NCI-H510A treated with DMSO at 0.1 percent for 48 hours (cell line): ENCODE data around the gene PLTP.
A peak's percentile ranks its signal among the peaks of the same experiment; 100 is the strongest.
"Not testable (repeated sequence)": the region's sequence is repeated elsewhere in the genome, so short reads cannot be mapped to it uniquely, and the experiment has no call there.

ENCODE experiments used
- DNase-seq: peaks from one replicate; lab custom pipeline; 2025; lab: John Stamatoyannopoulos, UW

The PLTP gene

DNA sequence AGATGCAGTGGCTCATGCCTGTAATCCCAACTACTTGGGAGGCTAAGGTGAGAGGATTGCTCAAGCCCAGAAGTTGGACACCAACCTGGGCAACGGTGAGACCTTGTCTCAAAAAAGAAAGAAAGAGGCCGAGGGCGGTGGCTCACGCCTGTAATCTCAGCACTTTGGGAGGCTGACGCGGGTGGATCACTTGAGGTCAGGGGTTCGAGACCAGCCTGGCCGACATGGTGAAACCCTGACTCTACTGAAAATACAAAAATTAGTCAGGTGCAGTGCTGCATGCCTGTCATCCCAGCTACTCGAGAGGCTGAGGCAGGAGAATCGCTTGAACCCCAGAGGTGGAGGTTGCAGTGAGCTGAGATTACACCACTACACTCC lies 37.9 kb downstream of the PLTP start:
- DNase-seq, result not testable (repeated sequence)

DNA sequence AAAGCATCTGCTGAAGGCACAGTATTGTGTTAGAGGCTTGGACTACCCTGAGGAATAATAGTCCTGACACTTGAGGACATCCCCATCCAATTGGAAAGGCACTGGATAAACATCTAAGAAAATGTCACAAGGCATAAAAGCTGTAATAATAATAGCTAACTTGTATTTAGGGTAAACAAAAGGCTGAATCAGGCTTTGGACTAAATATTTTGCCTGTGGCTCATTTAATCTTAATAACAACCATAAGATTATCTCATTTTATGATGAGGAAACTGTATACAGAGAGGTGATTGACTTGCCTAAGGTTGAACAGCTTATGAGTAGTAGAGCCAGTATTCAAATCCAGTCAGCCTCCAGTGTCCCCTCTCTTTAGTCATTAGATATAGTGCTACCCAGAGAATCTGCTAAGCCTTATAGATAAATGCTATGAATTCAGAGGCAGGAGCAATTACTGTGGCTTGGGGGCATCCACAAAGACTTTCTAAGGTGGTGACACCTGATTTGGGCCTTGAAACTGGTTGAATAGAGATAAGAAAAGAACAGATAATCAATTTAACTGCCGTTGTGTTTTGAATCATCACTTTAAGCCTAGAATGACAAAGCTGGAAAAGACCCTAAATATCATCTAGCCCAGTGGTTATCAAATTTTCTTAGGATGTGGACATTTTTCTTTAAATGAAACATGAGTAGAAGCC lies 38.4 kb downstream of the PLTP start:
- no peak for DNase-seq

DNA sequence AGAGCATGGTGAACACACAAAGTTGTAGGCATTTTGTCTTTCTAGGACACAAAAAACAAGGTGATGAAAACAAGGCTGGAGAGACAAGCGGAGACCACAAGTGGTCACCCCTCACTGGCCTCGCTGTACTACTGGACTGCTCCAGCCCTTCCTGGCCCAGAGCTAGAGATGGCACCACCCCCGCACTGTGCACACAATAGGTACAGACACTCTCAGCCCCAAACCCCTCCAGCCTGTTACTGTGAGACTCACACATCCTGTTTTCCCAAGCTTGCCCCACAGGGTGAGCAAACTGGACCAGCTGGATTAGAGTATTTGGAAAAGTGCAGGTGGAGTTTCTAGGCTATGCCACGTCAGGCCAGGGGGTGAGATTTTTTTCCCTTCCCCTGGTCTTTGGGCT lies 39.3 kb downstream of the PLTP start:
- peak; percentile 10 for DNase-seq

DNA sequence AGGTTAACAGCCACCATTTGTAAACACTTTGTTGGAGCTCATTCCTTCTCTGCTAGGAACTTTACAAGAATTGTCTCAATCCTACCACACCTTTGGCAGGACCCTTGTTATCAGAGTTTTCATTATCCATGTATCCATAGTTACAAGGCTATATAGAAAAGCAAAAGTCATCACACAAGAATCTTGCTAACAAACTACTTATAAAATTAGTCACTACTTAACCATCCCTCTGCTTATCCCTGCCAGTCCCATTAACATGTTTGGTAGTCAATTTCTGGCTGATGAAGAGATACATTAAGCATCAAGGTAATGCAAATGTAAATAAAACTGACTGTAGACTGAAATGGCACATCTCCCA lies 44.2 kb downstream of the PLTP start:
- DNase-seq, result no peak

DNA sequence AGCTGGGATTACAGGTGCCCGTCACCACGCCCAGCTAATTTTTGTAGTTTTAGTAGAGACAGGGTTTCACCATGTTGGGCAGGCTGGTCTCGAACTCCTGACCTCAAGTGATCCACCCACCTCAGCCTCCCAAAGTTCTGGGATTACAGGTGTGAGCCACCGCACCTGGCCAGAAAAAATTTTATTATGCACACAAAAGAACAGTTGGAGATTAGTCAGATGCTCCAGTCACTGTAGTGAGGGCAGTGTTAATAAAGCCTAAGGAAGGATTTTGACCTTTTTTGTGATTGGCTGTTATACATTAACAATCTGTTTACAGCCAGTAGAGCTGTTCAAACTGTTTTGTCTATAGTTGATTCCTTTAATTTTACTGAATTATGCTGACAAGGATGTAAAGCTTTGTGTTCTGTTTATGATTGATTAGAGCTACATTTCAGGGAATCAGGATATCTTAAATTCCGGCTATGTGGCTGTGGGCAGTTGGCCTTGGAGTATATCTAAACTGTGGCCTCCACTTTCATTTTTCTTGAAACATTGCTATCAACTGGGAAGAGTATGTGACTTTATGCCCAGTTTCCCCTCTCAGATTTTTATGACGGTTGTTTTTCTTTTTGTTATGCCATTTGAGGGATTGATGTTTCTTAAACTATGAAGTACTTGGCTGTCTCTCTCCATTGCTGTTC lies 44.7 kb downstream of the PLTP start:
- DNase-seq, result no peak

DNA sequence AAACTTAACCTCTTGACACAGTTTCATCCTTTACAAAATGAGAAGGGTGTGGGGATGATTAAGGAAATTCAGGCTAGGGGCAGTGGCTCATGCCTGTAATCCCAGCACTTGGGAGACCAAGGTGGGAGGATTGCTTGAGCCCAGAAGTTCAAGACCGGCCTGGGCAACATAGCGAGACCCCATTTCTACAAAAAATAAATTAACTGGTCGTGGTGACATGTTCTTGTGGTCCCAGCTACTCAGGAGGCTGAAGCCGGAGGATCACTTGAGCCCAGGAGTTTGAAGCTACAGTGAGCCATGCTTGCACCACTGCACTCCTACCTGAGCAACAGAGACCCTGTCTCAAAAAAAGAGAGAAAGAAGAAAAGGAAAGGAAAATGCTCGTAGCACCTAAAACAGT lies 45.5 kb downstream of the PLTP start:
- DNase-seq, result no peak

DNA sequence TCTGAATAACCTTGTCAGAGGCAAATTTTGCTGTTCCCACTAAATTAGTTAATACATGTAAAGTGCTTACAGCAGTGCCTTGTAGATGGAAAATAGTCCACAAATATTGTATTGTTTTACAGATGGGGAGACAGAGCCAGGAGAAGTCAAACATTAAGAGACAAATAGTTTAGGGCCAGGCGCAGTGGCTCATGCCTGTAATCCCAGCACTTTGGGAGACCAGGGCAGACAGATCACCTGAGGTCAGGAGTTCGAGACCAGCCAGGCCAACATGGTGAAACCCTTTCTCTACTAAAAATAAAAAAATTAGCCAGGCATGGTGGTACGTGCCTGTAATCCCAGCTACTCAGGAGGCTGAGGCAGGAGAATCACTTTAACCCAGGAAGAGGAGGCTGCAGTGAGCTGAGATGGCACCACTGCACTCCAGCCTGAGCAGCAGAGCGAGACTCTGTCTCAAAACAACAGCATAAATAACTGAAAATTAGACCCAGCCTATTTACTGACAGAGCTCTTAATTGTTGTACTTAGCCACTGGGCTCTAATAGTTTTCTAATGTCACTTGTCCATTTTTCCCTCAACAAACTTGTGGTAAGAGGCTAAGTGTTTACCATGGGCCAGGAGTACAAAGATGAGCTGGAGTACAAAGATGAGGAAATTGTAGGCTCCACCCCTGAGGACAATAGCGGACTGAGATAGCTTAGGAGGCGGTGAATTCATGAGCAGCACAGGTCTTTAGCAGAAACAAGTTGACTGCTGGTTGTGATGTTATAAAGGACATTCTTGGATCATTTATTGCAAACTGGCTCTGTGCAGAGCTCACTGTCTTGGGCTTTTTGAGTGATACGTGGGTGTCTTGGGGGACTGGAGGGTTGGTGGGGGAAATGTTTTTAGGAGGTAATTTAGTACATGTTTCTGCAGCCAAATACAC lies 48.1 kb downstream of the PLTP start:
- peak; percentile 71 for DNase-seq

DNA sequence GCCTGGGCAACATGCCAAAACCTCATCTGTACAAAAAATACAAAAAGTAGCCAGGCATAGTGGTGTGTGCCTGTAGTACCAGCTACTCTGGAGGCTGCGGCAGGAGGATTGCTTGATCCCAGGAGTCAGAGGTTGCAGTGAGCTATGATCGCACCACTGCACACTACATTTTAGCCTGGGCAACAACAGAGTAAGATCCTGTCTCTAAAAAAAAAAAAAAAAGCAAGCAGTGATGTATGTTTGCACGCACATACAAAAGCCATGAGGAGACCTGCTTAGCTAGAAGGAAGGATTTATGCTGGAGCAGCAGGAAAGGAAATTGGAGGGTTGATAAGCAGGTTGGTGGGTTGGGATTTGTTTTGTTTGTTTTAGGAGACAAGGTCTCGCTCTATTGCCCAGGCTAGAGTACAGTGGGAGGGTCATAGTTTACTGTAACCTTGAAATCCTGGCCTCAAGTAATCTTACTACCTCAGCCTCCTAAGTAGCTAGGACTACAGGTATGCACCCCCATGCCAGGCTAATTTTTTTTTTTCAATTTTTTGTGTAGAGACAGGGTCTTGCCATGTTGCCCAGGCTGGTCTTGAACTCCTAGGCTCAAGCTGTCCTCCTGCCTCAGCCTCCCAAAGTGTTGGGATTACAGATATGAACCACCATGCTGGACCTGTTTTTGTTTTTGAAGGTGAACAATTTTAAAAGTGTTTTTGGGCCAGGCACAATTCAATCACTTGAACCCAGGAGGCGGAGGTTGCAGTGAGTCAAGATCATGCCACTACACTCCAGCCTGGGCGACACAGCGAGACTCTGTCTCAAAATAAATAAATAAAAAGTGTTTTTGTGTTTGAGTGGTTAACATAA lies 50.5 kb downstream of the PLTP start:
- DNase-seq, result peak; percentile 81

DNA sequence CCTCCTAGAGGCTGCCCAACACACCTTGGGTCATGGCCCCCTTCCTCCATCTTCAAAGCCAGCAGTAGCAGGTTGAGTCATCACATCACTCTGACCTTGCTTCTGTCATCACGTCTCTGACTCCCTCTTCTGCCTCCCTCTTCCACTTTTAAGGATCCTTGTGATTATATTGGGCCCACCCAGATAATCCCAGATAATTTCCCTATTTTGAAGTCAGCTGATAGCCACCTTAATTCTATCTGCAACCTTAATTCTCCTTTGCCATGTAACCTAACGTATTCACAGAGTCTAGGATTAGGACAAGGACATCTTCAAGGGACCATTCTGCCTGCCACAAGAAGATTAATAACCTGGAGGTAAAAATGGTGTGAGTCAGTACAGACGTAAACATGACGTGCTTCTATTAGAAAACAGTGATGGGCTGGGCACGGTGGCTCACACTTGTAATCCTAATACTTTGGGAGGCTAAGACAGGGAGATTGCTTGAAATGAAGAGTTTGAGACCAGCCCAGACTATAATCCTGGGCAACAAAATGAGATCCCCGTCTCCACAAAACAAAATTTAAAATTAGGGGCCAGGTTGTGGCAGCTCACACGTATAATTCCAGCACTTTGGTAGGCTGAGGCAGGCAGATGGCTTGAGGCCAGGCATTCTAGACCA lies 51.3 kb downstream of the PLTP start:
- DNase-seq, result no peak

DNA sequence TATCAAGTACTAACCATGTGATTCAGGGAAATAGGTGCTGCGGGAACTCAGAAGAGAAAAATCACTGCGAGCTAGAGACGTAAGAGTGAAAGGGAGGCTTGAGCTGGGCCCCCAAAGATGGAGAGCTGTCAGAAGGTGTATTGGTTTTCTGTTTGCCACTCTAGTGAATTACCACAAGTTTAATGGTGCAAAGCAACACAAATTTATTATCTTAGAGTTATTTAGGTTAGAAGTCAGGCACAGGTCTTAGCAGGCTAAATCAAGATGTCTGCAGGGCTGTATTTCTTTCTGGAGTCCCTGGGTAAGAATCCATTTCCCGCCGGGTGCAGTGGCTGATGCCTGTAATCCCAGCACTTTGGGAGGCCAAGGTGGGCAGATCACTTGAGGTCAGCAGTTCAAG lies 52.0 kb downstream of the PLTP start:
- no peak for DNase-seq

DNA sequence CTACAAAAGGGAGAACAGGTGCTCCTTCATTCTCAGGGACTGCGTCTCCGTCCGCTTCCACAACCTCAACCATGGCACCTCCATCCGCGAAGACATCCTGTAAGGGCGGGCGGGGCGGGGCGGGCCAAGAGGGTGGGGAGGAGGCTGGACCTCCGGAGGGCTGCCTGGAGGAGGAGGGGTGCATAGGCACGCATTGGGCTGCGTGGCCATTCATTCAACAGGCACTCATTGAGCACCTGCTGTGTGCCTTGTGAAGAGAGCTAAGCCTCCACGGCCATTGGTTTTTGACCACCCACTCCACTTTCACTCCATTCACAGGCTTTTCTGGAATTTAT lies 54.1 kb downstream of the PLTP start:
- DNase-seq, result no peak

DNA sequence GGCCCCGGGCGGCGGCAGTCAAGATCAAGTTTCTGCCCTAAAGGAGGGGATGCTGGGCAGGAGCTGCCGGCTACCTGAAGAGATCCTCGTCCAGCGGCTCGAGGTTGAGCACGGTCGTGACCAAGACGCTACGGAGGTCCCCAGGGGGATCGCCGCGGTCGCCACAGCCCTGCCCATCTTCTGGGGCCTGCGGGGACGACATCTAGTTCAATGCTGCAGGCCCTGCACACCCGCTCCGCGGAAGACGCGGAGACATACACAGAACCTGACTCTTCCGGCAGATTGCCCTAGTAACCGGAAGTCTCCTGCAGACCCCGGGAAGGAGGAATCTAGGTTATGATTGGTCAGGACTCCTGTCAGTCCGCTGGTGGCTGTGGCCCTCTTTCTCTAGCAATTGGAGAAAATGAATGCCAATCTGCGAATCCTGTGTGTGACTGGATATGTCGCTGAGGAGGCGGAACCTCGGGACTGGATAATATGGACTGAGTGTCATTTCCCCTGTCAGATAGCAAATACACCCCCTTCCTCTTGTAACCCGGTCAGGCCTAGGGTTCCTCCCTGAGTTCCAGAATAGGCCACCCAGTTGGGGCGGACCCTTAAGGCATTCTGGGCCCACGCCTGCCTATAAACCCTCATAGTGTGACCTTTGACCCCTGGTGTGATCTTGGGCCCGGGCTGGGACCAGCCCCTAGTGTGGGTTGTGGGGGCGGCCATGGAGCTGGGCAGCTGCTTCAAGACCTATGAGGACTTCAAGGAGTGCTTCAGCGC lies 54.7 kb downstream of the PLTP start, which contains the start of the genes ACOT8 and ZSWIM3:
TSS of gene ACOT8 (minus strand) at position 279 of the 768 bp plus-strand sequence. CDS start at position 202, 77 bp downstream.
TSS of gene ZSWIM3 (plus strand) at position 501 of the 768 bp plus-strand sequence. CDS start at position 713, 212 bp downstream.
- peak; percentile 98 for DNase-seq

DNA sequence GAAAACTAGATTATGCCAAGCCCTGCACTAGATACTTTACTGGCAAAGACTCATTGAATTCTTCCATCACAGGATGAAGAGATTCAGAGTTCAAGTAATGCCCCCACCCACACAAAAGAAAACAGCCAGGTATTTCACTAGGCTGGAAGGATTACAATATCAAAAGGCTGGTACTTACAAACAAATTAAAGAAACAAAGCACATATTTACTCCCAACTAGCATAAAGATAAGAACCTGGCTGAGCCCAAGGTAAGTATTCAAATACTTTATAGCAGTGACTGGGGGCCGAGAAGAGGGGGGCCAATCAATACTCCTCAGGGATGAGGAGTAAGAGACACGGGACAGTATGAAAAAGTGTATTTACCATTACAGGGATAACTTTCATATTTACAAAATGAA lies 58.5 kb downstream of the PLTP start:
- no peak for DNase-seq

DNA sequence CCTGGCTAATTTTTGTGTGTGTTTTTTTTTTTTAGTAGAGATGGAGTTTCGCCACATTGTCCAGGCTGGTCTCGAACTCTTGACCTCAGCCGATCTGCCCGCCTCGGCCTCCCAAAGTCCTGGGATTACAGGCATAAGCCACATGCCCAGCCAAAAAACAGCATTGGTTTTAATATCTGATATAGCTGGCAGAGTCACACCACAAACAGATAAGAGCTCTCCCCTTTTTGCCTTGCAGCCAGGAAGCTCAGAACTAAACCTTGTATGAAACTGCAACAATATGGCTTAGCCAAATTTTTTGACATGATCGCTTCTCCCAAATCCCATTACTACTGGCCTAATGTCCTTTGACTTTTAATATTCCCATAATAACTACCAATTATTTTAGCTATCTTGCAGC lies 59.6 kb downstream of the PLTP start:
- no peak for DNase-seq

DNA sequence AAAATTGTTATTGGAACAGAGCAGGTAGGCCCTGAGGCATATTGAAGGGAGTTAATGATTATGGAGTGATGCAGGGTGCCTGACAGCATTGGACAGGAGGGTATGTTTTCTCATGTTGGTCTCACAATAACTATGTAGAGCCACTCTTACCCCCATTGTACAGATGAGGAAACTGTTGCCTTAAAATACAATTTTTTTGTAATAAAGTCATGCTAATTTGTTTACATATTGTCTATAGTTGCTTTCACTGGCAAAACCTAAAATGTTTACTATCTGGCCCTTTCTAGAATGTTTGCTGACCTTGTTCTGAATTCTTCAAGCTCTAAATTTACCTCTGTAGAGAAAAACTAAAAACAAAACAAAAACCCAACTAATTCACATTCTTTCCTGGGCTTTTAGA lies 60.5 kb downstream of the PLTP start:
- DNase-seq, result no peak

DNA sequence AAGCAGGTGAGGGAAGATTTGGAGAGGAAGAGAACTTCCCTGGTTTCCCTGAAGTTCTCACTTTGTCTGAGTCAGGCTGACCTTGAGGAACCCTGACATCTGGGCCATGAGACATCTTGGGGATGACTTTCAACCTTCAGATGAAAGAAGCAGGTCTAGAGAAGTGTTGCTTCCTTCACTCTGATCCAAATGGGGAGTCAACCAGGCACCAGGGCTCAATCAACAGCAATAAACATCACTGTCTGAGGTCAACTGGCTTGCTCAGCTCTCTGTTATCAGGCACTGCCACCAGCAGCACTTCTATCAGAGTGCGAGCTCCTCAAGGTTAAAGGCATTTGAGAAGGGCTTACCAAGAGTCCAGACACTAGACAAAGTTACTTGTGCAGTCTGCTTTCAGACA lies 61.0 kb downstream of the PLTP start:
- no peak for DNase-seq

DNA sequence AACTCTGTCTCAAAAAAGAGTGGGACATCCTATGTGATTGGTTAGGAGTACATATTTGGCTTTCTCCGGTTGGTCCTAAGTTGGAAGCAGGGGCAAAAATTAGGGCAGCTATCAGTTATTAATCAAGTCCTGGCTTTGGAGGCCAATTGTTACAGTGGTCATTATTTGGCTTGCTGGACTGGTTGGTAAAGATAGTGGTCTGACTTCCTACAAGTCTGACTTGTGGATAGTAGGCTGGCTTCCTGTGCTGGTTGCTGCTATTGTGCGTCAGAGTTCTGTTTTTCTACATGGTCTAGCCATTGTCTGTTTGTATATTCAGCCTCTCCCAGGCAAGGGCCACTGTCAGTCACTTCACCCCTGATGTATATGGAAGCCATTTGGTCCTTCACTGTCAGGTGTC lies 61.7 kb downstream of the PLTP start:
- DNase-seq, result no peak

DNA sequence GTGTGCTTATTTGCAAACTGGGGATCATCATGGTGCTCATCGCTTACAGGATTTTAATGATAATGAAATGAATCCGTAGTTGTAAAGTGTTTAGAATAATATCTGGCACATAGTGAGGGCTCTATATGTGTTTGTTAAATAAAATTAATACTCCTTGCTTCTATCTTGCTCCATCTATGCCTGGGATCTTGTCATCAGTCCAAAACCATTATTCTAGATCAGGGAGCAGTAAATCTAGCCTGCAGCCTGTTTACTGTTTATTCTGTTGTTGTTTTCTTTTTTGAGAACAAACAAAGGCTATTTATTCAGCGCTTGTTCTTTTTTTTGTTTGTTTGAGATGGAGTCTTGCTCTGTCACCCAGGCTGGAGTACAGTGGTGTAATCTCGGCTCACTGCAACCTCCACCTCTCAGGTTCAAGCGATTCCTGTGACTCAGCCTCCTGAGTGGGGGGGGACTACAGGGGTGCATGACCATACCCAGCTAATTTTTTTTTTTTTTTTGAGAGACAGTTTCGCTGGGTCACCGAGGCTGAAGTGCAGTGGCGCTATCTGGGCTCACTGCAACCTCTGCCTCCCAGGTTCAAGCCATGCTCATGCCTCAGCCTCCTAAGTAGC lies 62.9 kb downstream of the PLTP start:
- no peak for DNase-seq
